Measurements from ENCODE around the gene RAB11A. TPM values are rescaled to one million over a fixed set of nuclear protein-coding genes. Genes with fewer than 3 reads are reported as not detected.
"Not testable (repeated sequence)": the region's sequence is repeated elsewhere in the genome, so short reads cannot be mapped to it uniquely, and the experiment has no call there.

Gene RAB11A
- total RNA-seq, 1 experiment from 2014 or later: 407 TPM

GRCh38 chr15:65863106-65863505 lies 6.2 kb upstream of the RAB11A start:
- Mint-ChIP-seq H3K9me3 (ENCODE audit: low read depth, unreplicated experiment) (no peaks in the 10 kb centered on the region), H3K27me3 (ENCODE audit: unreplicated experiment) (no peaks in the 10 kb centered on the region), H3K27ac (ENCODE audit: unreplicated experiment) (no peak overlapping the region), H3K4me1 (ENCODE audit: low read depth, unreplicated experiment) (peaks cover under 1% of the 10 kb centered on the region), H3K36me3 (ENCODE audit: insufficient read depth, unreplicated experiment) (no peaks in the 10 kb centered on the region), H3K4me3 (ENCODE audit: low read depth, unreplicated experiment) (no peak overlapping the region)
- intact Hi-C loops (cut with micrococcal nuclease; ENCODE audit: unreplicated experiment): no loop called here
- CTCF ChIA-PET: interaction anchor here (1.1 to 1.7 kb wide), 2 partner anchors 19 to 39 kb away, joined by 5 read pairs; no protein-coding TSS in a partner anchor
- no peak for DNase-seq
- BruUV-seq (replicated peaks): no TSS peak
- TF ChIP-seq CTCF (IDR thresholded peaks at IDR 0.05; ENCODE audit: unreplicated experiment): no peak

GRCh38 chr15:65867244-65867643 lies 2.0 kb upstream of the RAB11A start:
- intact Hi-C loops (cut with micrococcal nuclease; ENCODE audit: unreplicated experiment): no loop called here
- CTCF ChIA-PET: interaction anchor here (0.7 kb wide), 3 partner anchors 35 to 229 kb away, joined by 3 to 4 read pairs (median 3); no protein-coding TSS in a partner anchor
- Mint-ChIP-seq H3K4me3 (ENCODE audit: low read depth, unreplicated experiment) (no peak overlapping the region), H3K4me1 (ENCODE audit: low read depth, unreplicated experiment) (peaks cover 8% of the 10 kb centered on the region), H3K27ac (ENCODE audit: unreplicated experiment) (no peak overlapping the region), H3K9me3 (ENCODE audit: low read depth, unreplicated experiment) (no peaks in the 10 kb centered on the region), H3K36me3 (ENCODE audit: insufficient read depth, unreplicated experiment) (peaks cover 34% of the 10 kb centered on the region), H3K27me3 (ENCODE audit: unreplicated experiment) (no peaks in the 10 kb centered on the region)
- no peak for DNase-seq
- no peak for TF ChIP-seq CTCF (IDR thresholded peaks at IDR 0.05; ENCODE audit: unreplicated experiment)
- no TSS peak for BruUV-seq (replicated peaks)

- H3K4me3 Mint-ChIP-seq (ENCODE audit: low read depth, unreplicated experiment); H3K4me1 Mint-ChIP-seq (ENCODE audit: low read depth, unreplicated experiment); DNase-seq; intact Hi-C loops (cut with micrococcal nuclease; ENCODE audit: unreplicated experiment); H3K9me3 Mint-ChIP-seq (ENCODE audit: low read depth, unreplicated experiment); BruUV-seq (replicated peaks); H3K27me3 Mint-ChIP-seq (ENCODE audit: unreplicated experiment): not testable (repeated sequence)
- CTCF ChIA-PET: interaction anchor here (0.7 kb wide), 1 partner anchor 37 kb away, joined by 4 read pairs; no protein-coding TSS in a partner anchor
- peaks cover 34% of the 10 kb centered on the region for H3K36me3 Mint-ChIP-seq (ENCODE audit: insufficient read depth, unreplicated experiment)
- peak overlapping the region; percentile 92 for H3K27ac Mint-ChIP-seq (ENCODE audit: unreplicated experiment)
These were observed 1.4 kb upstream of the RAB11A start for GRCh38 chr15:65867933-65868332.

- peaks cover 8% of the 10 kb centered on the region for H3K4me1 Mint-ChIP-seq (ENCODE audit: low read depth, unreplicated experiment)
- TF ChIP-seq CTCF (IDR thresholded peaks at IDR 0.05; ENCODE audit: unreplicated experiment): no peak
- H3K36me3 Mint-ChIP-seq (ENCODE audit: insufficient read depth, unreplicated experiment): peaks cover 39% of the 10 kb centered on the region
- TSS peak; percentile 76 for BruUV-seq (replicated peaks)
- H3K9me3 Mint-ChIP-seq (ENCODE audit: low read depth, unreplicated experiment): no peaks in the 10 kb centered on the region
- CTCF ChIA-PET: interaction anchor here (1.0 to 2.9 kb wide), 8 partner anchors 9 to 215 kb away, joined by 3 to 15 read pairs (median 4); no protein-coding TSS in a partner anchor
- peak overlapping the region; percentile 96 for H3K4me3 Mint-ChIP-seq (ENCODE audit: low read depth, unreplicated experiment)
- H3K27ac Mint-ChIP-seq (ENCODE audit: unreplicated experiment): peak overlapping the region; percentile 92
- no peaks in the 10 kb centered on the region for H3K27me3 Mint-ChIP-seq (ENCODE audit: unreplicated experiment)
- no peak for DNase-seq
- intact Hi-C loops (cut with micrococcal nuclease; ENCODE audit: unreplicated experiment): no loop called here
These were observed 655 bp upstream of the RAB11A start for GRCh38 chr15:65868546-65869125.
